HL-60/S4 treated with retinoic acid at 250 ng/mL for 4 days and 3 days (cell line): ENCODE results near the gene TSPAN9.

Experiments
- in situ Hi-C: fragments of 300-500 bp; cut with MboI; formaldehyde crosslinking; loops from 2 replicates; pipeline ENCODE4 v1.7.0; 2022; ENCODE audit warnings: low sequenced_read_pairs

The TSPAN9 gene

DNA sequence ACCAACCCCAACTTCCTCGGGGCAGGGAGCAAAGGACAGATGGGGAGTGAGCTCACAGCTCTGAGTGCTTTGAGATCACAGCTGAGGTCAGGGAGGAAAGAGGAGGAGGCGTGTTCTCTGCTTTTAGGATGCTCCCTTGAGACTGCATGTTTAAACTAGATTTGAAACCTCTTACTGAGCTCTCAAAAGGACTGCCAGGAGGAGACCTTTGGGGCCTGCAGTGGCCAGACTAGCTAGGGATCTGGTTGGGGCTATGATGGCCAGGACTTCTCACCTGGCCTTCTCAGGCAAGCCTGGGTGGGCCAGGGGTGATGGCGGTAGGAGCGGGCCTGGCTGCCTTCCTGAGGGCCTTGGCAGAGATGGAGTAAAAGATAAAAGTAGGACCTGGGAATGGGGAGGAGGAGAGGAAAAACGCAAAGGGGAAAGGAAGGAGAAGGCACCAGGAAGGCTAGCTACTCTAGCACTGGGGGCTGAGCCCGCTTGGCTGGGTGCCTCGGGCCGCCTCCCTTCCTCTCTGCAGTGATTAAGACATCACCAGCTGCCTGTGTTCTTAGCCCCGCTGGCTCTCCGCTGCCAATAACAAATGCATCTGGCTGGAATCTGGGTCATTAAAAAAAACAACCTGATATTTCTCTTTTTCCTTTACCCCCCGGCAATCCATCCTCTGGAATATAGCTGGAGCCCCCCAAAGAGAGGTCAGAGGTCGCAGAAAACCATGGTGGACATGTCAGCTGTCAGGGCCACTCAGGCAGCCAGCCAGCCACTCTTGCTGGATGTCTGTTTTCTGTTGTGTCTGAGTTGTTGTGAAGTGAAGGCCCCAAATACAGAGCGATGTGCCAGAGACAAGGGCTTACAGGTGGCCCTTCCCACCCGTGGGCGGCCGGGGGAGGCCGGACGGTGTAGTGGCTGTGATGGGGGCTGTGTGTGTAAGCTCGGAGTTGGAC lies 141.3 kb downstream of the TSPAN9 start:
- in situ Hi-C loops = no loop called here

- in situ Hi-C loops = no loop called here
Measured at GRCh38 chr12:3219233-3219632, 142.1 kb downstream of the TSPAN9 start.

- in situ Hi-C loops = no loop called here
Measured at GRCh38 chr12:3220382-3221321, 143.5 kb downstream of the TSPAN9 start.

DNA sequence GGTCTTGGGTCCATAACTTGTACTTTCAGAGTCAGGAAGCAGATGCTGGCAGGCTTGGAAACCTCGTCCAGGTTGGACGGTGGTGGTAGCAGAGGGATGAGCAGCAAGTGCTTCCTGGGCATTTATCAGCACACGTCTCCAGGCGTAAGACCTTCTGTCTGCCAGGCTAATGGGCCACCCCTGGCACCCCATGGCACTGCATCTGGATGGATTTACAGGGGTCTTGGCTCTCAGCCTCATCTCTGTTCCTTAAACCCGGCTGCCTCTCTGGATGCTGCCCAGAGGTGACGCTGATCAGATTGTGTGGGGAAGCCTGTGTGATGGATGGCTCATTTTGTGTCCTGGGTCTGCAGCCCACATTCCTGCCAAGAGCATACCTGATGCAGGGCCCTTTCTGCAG lies 145.1 kb downstream of the TSPAN9 start:
- in situ Hi-C loops = no loop called here

DNA sequence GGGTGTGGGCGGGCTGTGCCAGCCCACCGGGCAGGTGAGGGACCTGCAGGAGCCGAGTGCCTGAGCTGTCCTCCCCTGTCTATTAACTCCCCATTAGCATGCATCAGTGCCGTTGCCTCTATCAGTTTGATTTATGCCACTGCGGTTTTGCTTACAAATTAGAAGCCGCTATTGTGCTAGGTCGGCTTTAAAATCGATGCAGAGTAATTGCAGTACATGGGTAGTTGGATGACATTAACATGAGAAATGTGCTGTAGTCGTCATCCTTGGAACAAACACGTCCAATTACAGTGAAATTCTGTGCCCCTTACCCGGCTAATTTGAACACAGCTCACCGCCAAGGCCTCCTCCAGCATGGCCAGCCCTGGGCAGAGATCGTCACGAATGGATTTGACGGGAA lies 145.8 kb downstream of the TSPAN9 start:
- in situ Hi-C loops = no loop called here

DNA sequence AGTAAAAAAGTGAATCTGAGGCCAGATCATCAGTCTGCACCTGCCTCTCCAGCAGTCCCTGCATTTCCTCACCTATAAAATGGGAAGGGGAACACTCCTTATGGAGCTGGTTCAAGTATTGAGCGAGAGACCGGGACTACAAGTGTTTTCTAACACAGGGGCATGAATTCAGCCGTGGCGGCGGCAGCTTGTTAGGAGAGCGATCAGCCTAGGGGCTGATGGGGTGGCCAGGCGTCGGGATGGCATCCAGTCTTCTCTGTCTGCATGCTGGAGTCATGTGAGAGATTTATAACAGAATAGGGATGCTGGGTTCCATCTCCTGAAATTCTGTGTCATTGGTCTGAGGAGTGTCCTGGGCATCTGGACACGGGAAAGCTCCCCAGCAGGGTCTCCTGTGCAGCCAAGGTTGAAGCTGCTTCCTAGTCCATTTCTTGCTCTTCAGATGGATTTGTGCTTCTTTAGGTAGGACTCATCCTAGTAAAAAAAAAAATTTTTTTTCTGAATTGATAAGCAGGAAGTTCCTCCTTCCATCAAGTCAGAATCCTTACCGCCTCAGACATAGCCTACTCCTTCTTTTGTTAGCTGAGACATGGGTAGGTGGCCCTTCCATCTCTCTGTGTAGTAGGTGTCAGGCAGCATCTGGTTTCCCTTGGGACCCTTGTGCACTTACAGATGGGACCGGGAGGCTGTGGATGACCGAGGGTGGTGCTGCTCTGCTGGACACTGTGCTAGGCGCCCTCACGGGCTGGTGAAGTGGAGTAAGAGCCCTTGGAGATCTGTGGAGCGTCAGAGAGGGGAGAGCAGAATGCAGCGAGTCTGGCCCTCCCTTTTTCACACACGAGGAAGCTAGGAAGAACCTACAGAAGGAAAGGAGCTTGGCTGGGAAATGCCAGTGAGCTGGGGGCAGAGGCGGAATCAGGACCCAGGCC lies 146.7 kb downstream of the TSPAN9 start:
- in situ Hi-C loops = no loop called here

DNA sequence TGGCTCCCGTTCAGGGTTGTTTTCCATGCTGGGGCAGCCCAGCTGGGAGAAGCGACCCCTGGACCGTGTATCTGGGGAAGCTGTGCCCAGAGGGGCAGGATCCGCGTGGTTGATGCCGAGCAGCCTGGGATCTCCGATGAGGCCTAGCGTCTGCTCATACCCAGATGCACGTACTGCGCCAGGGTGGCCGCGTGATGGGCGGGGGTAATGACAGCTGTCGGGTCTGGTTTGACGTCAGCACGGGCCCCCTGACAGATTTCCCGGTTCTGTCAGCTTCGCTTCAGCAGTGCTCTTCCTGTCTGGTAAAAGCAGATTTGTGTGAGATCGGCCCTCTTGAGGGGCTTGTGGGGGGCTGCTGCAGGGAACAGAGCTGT lies 147.3 kb downstream of the TSPAN9 start:
- in situ Hi-C loops = no loop called here

DNA sequence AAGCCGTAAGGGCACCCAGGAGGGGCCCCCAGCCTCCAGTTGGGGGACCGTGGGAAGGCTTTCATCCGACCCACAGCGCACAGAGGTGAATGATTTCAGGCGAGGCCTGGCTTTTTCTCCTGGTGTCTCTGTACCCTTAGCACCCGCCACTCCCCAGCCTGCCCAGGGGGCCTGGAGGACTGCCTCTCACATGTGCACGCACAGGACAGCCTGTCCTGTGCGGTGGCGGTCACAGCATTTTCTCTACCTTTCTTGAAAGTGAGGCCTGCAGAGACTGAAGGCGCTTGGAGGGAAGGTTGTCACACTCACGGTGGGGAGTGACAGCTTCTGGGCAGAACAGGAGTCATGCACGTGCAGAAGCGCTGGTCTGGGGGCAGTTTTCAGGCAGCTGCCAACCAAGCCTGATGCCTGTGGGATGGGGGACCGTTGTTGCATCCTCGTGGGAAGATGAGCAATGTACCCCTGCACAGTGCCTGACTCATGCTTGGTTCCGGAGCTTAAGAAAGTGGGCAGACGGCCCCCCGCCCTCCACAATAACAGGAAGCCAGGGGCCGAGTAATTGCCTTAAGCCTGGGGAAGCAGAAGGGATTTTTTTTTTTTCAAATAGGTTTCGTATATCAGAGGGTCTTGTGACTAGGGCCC lies 148.1 kb downstream of the TSPAN9 start:
- in situ Hi-C loops = no loop called here

- in situ Hi-C loops = no loop called here
Measured at GRCh38 chr12:3225796-3226180, 148.6 kb downstream of the TSPAN9 start.

- in situ Hi-C loops = no loop called here
Measured at GRCh38 chr12:3226264-3226663, 149.1 kb downstream of the TSPAN9 start.

DNA sequence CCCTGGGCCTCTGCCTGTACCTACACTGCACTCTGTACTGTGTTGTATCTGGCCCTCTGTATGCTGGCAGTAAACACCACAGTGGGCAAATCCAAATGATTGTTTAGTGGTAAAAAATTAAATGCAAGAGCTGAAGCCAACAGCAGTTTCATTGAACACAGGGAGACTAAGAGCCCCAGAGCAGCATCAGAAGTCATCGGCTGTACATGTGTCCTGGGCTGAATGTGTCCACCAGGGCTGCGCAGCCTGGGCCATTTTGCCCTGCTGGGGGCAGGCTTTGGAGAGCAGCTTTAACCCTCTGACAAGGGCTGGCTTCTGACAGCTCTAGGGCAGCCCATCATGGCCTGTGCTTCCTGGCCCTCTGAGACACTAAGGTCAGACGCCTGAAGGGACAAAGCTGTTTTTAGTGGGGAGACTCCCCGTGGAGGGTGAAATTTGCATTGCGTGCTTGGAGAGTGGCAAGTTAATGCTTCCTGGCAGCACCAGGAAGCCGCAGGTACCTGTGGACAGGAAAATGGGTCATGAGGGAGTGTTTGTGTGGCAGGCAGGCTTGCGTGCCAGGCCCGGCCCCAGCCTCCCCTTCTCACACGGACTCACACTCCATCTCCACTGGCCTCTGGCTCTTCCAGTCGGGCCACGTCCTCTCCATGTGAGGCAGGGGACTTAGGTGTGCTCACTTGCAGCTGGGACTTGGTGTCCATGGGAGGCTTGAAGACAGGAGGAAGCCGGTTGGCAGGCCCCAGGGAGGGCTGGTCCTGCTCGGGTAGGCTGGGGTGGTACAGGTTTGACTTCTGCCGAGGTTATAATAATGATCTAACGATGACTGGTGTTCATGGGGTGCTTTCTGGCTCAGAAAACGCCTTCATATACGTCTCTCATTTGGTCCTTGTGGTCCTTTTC lies 150.1 kb downstream of the TSPAN9 start:
- in situ Hi-C loops = no loop called here

GRCh38 chr12:3228552-3228951 lies 151.4 kb downstream of the TSPAN9 start:
- in situ Hi-C loops = no loop called here

DNA sequence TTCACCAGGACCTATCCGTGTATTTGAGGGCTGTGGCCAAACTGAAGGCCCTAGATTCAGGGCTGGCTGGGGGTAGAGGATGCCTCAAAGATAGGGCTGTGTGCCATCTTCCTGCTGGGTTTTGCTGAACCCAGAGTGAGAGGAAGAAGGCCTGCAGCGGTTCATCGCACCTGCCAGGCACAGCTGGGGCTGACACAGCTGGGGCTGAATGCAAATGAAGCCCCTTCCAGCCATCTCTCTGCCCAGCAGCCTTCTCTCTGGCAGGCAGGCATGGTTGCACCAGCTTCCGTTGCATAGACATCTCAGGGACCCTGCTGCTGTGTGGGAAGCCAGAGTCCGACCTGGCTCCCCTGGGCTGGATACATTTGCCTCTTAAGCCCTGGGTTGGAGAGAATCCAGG lies 152.4 kb downstream of the TSPAN9 start:
- in situ Hi-C loops = no loop called here

- in situ Hi-C loops = no loop called here
Measured at GRCh38 chr12:3230758-3231375, 153.7 kb downstream of the TSPAN9 start.

- in situ Hi-C loops = no loop called here
Measured at GRCh38 chr12:3231399-3231876, 154.3 kb downstream of the TSPAN9 start.

DNA sequence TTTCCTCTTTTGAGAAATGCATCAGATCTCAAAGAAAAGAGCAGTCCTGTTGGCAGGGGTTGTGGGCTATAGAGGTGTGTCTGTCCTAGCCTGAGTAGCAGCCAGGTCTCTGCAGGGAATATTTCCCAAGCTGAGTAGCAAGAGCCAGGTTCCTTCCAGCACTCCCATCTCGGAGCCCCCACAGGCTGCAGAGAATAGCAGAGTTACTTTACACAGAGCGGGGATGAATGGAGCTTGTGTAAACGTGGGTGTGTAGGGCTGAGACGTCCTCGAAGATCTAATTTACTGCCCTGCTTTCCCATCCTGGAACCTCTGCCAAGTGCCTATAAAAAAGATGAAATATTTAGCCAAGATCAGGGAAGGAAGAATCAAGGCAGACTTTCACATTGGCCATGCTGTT lies 156.6 kb downstream of the TSPAN9 start:
- in situ Hi-C loops = no loop called here

GRCh38 chr12:3236345-3237187 lies 159.4 kb downstream of the TSPAN9 start:
- in situ Hi-C loops = no loop called here

DNA sequence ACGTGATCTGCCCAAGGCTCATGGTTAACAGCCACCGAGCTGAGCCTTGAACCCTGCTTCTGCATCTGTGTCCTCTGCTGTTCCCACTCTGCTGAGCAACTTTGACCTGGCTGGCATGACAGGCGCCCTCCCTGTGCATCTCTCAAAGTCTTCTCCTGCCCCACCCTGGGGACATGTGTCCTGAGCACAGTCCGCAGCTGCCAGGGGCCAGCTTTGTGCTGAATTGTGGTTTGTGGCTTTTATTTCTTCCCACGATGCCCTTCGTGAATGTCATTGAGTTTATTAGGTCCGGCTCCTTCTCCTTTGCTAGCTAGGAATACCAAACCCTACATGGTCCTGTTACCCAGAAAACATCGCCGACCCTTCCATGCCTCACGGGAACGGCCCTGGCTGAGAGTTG lies 161.0 kb downstream of the TSPAN9 start:
- in situ Hi-C loops = no loop called here
